NT2/D1 (cell line): ENCODE results near the gene RBFOX1.

Experiments
- SUZ12 ChIP-seq: IDR thresholded peaks from 2 replicates; pipeline ENCODE4 v1.6.1; 2011; ENCODE audit not compliant: insufficient read length, insufficient read depth; ENCODE audit errors: extremely low read depth
- YY1 ChIP-seq: IDR thresholded peaks from 2 replicates; pipeline ENCODE4 v1.6.1; 2011; ENCODE audit not compliant: insufficient read length, insufficient read depth
- ZNF274 ChIP-seq: IDR thresholded peaks from 2 replicates; pipeline ENCODE4 v1.6.1; 2011; ENCODE audit warnings: mild to moderate bottlenecking, low read depth, low read length

DNA sequence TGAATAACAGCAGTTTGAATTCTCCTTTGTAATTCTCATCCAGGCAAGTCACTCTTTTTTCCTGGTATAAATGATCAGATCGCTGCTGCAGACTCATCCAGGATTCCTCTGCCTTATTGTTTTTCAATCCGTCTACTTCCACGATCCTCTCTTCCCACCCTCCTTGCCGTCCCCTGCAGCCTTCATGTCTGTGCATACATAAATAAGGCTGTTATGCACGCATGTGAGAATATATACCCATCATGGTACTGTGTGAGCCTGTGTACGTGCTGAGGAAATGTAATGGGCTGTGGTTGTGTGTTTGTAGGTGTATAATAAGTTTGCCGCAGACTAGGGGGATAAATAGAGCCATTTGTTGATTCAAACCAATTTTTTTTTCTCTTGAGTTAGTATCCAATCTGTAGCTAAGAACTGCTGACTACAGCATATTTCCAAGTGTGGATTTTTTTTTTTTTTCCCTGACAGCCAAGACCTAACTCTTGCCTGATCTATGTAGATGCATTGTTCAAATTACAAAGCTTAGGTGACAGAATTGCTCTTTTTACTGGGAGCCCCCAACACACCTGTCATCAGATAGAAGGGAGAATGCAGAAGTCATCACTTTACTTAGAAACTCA lies 62.2 kb downstream of the RBFOX1 start:
- no peak for TF ChIP-seq SUZ12
- TF ChIP-seq ZNF274 = no peak
- TF ChIP-seq YY1 = no peak
